PC-9 (cell line): ENCODE measurements around the gene KRT37.

Experiments
- EZH2 ChIP-seq: fragments of 200-600 bp; sonication (generic); IDR thresholded peaks from 2 replicates; pipeline ENCODE4 v1.8.0; 2017; ENCODE audit warnings: antibody characterized with exemption, low read depth
- TF ChIP-seq, protein P1 (sequence below): fragments of 200-600 bp; sonication (generic); conservative IDR thresholded peaks from 2 replicates; pipeline ENCODE4 v1.6.1; 2017; ENCODE audit warnings: mixed run types, antibody characterized with exemption, mild to moderate bottlenecking, moderate library complexity

- TF ChIP-seq, protein P1, sequence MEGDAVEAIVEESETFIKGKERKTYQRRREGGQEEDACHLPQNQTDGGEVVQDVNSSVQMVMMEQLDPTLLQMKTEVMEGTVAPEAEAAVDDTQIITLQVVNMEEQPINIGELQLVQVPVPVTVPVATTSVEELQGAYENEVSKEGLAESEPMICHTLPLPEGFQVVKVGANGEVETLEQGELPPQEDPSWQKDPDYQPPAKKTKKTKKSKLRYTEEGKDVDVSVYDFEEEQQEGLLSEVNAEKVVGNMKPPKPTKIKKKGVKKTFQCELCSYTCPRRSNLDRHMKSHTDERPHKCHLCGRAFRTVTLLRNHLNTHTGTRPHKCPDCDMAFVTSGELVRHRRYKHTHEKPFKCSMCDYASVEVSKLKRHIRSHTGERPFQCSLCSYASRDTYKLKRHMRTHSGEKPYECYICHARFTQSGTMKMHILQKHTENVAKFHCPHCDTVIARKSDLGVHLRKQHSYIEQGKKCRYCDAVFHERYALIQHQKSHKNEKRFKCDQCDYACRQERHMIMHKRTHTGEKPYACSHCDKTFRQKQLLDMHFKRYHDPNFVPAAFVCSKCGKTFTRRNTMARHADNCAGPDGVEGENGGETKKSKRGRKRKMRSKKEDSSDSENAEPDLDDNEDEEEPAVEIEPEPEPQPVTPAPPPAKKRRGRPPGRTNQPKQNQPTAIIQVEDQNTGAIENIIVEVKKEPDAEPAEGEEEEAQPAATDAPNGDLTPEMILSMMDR, result no peak
- no peak for TF ChIP-seq EZH2
Observed at GRCh38 chr17:41433586-41433985, 9.2 kb upstream of the KRT37 start.
